A549 (cell line): ENCODE measurements around the gene NDUFS3.

Experiments
- FOSL2 ChIP-seq, 2 experiments: fragments of 450-650 bp in 1 of 2; fragments of >200 bp in 1 of 2; sonication (Bioruptor Twin) in 1 of 2; formaldehyde crosslinking; IDR thresholded peaks; 2 replicates each; pipeline versions ENCODE4 v1.5.0 to v1.6.1; 2016 to 2020; ENCODE audit warnings: mild to moderate bottlenecking in 1 of 2, moderate library complexity in 1 of 2
- TF ChIP-seq, protein P1 (sequence below): IDR thresholded peaks from 2 replicates; pipeline ENCODE4 v1.6.1; 2012

DNA sequence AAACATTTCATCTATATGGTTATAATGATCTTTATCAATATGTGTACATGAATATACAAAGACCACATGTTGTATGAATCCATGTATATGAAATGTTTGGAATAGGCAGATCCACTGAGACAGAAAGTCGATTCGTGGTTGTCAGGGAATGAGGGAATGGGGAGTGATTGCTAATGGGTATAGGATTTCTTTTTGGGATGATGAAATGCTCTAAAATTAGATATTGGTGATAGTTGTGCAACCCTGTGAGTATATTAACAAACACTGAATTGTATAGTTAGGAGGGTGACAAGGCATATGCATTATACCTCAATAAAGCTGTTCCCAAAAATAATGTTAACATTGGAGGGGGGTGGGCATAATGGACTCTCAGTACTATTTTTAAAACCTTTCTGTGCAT lies 18.4 kb upstream of the NDUFS3 start:
- no peak for TF ChIP-seq FOSL2 (IDR thresholded peaks at IDR 0.05)
- no peak for TF ChIP-seq FOSL2 (CRISPR knock-in tag; IDR thresholded peaks at IDR 0.05)
- TF ChIP-seq, protein P1, sequence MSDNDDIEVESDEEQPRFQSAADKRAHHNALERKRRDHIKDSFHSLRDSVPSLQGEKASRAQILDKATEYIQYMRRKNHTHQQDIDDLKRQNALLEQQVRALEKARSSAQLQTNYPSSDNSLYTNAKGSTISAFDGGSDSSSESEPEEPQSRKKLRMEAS = no peak
